Endothelial cell of umbilical vein (primary cell): ENCODE results near the gene IL10. TPM values are rescaled to one million over a fixed set of nuclear protein-coding genes. Genes with fewer than 3 reads are reported as not detected.

Source experiments
- BruUV-seq: library from RNA; stranded (reverse); fragments of 400-500 nt; replicated peaks from 2 replicates; lab custom pipeline; 2021; lab: Mats Ljungman, UMichigan
- CTCF ChIA-PET: fragments of 300-600, 350-600 bp; sonication (Branson Sonifier 250); formaldehyde crosslinking; loops from one replicate; lab custom pipeline; 2021; ENCODE audit warnings: antibody characterized with exemption, inconsistent platforms; lab: Charles Lee
- POLR2A ChIA-PET: fragments of 300-600, 350-600 bp; sonication (Branson Sonifier 250); formaldehyde crosslinking; loops from one replicate; lab custom pipeline; 2021; ENCODE audit warnings: antibody characterized with exemption, inconsistent platforms; lab: Charles Lee
- DNase-seq: peaks from one replicate; pipeline ENCODE4 v3.0.0-alpha.2; 2011; ENCODE audit warnings: low read depth, low spot score
- FAIRE-seq: peaks from 2 replicates; lab custom pipeline; 2011; peaks lifted over from hg19 to GRCh38; lab: Jason Lieb, UNC
- H2AFZ ChIP-seq: 2 replicates; pipeline ENCODE4 v1.6.0; 2012; ENCODE audit warnings: low read depth, low read length, control low read depth, inconsistent platforms
- H3K27ac ChIP-seq: 2 replicates; pipeline ENCODE4 v1.5.1; 2011; ENCODE audit warnings: low read depth, mild to moderate bottlenecking, control low read depth, low read length, moderate library complexity; ENCODE audit not compliant: insufficient read depth
- H3K27me3 ChIP-seq, 2 experiments: 2 replicates each; pipeline versions ENCODE4 v1.6.0 to v1.6.1; 2011; ENCODE audit warnings: low read length in 2 of 2, mixed read lengths in 1 of 2; ENCODE audit not compliant: control insufficient read depth in 2 of 2, insufficient read depth in 2 of 2
- H3K36me3 ChIP-seq, 2 experiments: 2 replicates in 1 of 2; 3 replicates in 1 of 2; pipeline ENCODE4 v1.5.1; 2011; ENCODE audit warnings: low read length in 2 of 2, mild to moderate bottlenecking in 1 of 2, moderate library complexity in 1 of 2; ENCODE audit not compliant: control insufficient read depth in 2 of 2, insufficient read depth in 2 of 2; ENCODE audit errors: extremely low read depth in 1 of 2
- H3K4me1 ChIP-seq: 3 replicates; pipeline ENCODE4 v1.5.1; 2011; ENCODE audit warnings: mild to moderate bottlenecking, low read length; ENCODE audit not compliant: control insufficient read depth, insufficient read depth; ENCODE audit errors: extremely low read depth
- H3K4me2 ChIP-seq: 2 replicates; pipeline ENCODE4 v1.6.1; 2011; ENCODE audit warnings: low read length, control low read depth, mixed read lengths; ENCODE audit not compliant: insufficient read depth
- H3K4me3 ChIP-seq, 3 experiments: fragments of 200-600 bp in 1 of 3; sonication (generic), shearing (Covaris generic) in 1 of 3; replicated peaks in 1 of 3; 2 replicates each; pipeline ENCODE4 v1.5.1; 2011 to 2016; ENCODE audit warnings: control low read depth in 3 of 3, low read length in 3 of 3, mild to moderate bottlenecking in 2 of 3, inconsistent platforms in 1 of 3, low read depth in 1 of 3, moderate library complexity in 1 of 3; ENCODE audit not compliant: insufficient read depth in 1 of 3
- H3K79me2 ChIP-seq: 2 replicates; pipeline ENCODE4 v1.6.0; 2012; ENCODE audit warnings: low read length, inconsistent platforms; ENCODE audit not compliant: control insufficient read depth, insufficient read depth
- H3K9ac ChIP-seq: replicated peaks from 2 replicates; pipeline ENCODE3; 2011; ENCODE audit warnings: low read length, control low read depth; ENCODE audit not compliant: insufficient read depth; ENCODE audit errors: extremely low read depth
- H3K9me1 ChIP-seq: replicated peaks from 3 replicates; pipeline ENCODE4 v1.6.0; 2011; ENCODE audit warnings: mild to moderate bottlenecking, low read length; ENCODE audit not compliant: control insufficient read depth, insufficient read depth; ENCODE audit errors: extremely low read depth
- H3K9me3 ChIP-seq: replicated peaks from 2 replicates; pipeline ENCODE4 v1.5.1; 2012; ENCODE audit warnings: low read length, inconsistent platforms; ENCODE audit not compliant: control insufficient read depth, insufficient read depth
- H4K20me1 ChIP-seq: replicated peaks from 2 replicates; pipeline ENCODE3; 2011; ENCODE audit warnings: mild to moderate bottlenecking, low read length; ENCODE audit not compliant: control insufficient read depth, insufficient read depth; ENCODE audit errors: extremely low read depth
- EZH2 ChIP-seq: IDR thresholded peaks from 2 replicates; pipeline ENCODE4 v1.6.1; 2012; ENCODE audit warnings: borderline replicate concordance, low read depth, mild to moderate bottlenecking, moderate library complexity, low read length, inconsistent platforms; ENCODE audit not compliant: severe bottlenecking
- FOS ChIP-seq: IDR thresholded peaks from 2 replicates; pipeline ENCODE4 v1.6.1; 2011; ENCODE audit warnings: mild to moderate bottlenecking, low read length, moderate library complexity, borderline replicate concordance; ENCODE audit not compliant: insufficient read depth
- GATA2 ChIP-seq: IDR thresholded peaks from 2 replicates; pipeline ENCODE4 v1.7.0; 2011; ENCODE audit warnings: low read depth, mild to moderate bottlenecking, moderate library complexity, mixed read lengths, low read length; ENCODE audit not compliant: insufficient read length, insufficient read depth
- JUN ChIP-seq: IDR thresholded peaks from 2 replicates; pipeline ENCODE4 v1.6.1; 2011; ENCODE audit warnings: borderline replicate concordance, low read depth; ENCODE audit not compliant: insufficient read length, insufficient read depth
- MYC ChIP-seq: IDR thresholded peaks from one replicate; pipeline ENCODE4 v1.6.1; 2011; ENCODE audit warnings: mild to moderate bottlenecking, low read depth, low read length
- POLR2A ChIP-seq: IDR thresholded peaks from 2 replicates; pipeline ENCODE4 v1.6.1; 2012; ENCODE audit warnings: low read depth, mild to moderate bottlenecking, control low read depth, low read length
- POLR2AphosphoS5 ChIP-seq: IDR thresholded peaks from 2 replicates; pipeline ENCODE4 v1.6.1; 2012; ENCODE audit warnings: low read depth, mild to moderate bottlenecking, control low read depth, low read length, moderate library complexity; ENCODE audit not compliant: insufficient read depth
- dilution Hi-C: fragments of 300-500 bp; cut with MboI; formaldehyde crosslinking; loops from one replicate; pipeline ENCODE4 v1.15.0; 2019; ENCODE audit warnings: low sequenced_read_pairs; ENCODE audit not compliant: extremely low pct_ligation_motif_present
- intact Hi-C: fragments of 100-400 bp; cut with micrococcal nuclease; formaldehyde crosslinking; loops from one replicate; pipeline ENCODE4 v1.10.0; 2022
- polyA plus RNA-seq, 4 experiments: library from polyadenylated mRNA; depleted of rRNA in 3 of 4; stranded (reverse) in 3 of 4; unstranded in 1 of 4; fragments of >200 nt; gene quantifications; 2 replicates each; pipeline versions ENCODE4 v1.2.1 to v1.2.3, GENCODE V29; 2011 to 2012; ENCODE audit warnings: missing spikeins in 1 of 4
- total RNA-seq: library from RNA; stranded (reverse); gene quantifications from 2 replicates; pipeline ENCODE4 v1.2.3, GENCODE V29; 2021
- TF ChIP-seq, protein P1 (sequence below): IDR thresholded peaks from 2 replicates; pipeline ENCODE4 v1.6.1; 2011; ENCODE audit not compliant: insufficient read depth, insufficient read length
- TF ChIP-seq, protein P2 (sequence below), 2 donors: IDR thresholded peaks; 1 replicate in 1 of 2; 2 replicates in 1 of 2; pipeline ENCODE4 v1.5.1; 2011; ENCODE audit warnings: low read length in 2 of 2, mild to moderate bottlenecking in 2 of 2, moderate library complexity in 2 of 2, control low read depth in 1 of 2, inconsistent platforms in 1 of 2, low read depth in 1 of 2; ENCODE audit not compliant: insufficient read depth in 1 of 2; ENCODE audit errors: extremely low read depth in 1 of 2

The IL10 gene
- total and polyA plus RNA-seq, 2 donors (not counting 3 experiments of a cell fraction or from before 2014, with no cell fraction given) = not detected

DNA sequence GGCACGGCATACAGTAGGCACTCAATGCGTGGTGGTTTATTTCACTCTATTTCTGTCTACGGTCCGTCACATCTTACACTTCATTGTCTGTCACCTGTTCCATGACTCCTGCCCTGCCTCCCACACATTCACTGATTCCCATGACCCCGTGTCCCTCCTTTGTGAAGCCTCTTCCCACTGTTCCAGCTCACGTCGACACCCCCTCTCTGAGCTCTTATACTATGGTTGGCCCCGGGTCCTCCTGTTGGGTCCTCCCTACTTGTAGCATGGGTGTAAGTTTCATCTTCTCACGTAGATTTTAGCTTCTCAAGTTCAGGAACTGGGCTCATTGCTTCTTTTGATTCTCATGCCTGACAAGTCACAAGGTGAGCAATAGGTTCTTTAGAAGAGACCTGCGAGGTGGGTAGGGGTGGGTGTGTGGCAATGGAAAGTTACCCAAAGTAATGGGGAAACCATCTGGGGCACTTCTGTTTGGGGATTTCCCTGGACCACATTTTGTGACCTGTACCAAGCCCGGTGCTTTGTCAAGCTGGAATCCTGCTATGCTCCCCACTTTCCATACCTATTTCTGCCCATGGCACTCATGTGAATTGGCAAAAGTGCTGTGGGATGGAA is 22.1 kb upstream of the IL10 start:
- no peak overlapping the region for H2AFZ ChIP-seq
- H3K4me3 ChIP-seq = no peak overlapping the region
- no peak for DNase-seq
- H3K36me3 ChIP-seq = no peaks in the 10 kb centered on the region
- ChIA-PET CTCF (interaction anchor here (2.2 kb wide), 1 partner anchor 15 kb away, joined by 6 read pairs; no protein-coding TSS in a partner anchor), POLR2A (no interaction called here)
- H3K4me2 ChIP-seq = no peak overlapping the region
- no peaks in the 10 kb centered on the region for H3K9me3 ChIP-seq
- no peak overlapping the region for H3K27ac ChIP-seq
- dilution Hi-C loops (no loop called here), intact Hi-C loops (no loop called here)
- no peak overlapping the region for H3K9ac ChIP-seq
- no TSS peak for BruUV-seq
- no peaks in the 10 kb centered on the region for H4K20me1 ChIP-seq
- H3K27me3 ChIP-seq = no peaks in the 10 kb centered on the region
- no peaks in the 10 kb centered on the region for H3K79me2 ChIP-seq
- no peaks in the 10 kb centered on the region for H3K9me1 ChIP-seq
- no peak for TF ChIP-seq JUN
- no peak for TF ChIP-seq POLR2A
- TF ChIP-seq, protein P1, sequence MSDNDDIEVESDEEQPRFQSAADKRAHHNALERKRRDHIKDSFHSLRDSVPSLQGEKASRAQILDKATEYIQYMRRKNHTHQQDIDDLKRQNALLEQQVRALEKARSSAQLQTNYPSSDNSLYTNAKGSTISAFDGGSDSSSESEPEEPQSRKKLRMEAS = no peak
- no peak for TF ChIP-seq EZH2
- TF ChIP-seq FOS = no peak
- TF ChIP-seq, protein P2, sequence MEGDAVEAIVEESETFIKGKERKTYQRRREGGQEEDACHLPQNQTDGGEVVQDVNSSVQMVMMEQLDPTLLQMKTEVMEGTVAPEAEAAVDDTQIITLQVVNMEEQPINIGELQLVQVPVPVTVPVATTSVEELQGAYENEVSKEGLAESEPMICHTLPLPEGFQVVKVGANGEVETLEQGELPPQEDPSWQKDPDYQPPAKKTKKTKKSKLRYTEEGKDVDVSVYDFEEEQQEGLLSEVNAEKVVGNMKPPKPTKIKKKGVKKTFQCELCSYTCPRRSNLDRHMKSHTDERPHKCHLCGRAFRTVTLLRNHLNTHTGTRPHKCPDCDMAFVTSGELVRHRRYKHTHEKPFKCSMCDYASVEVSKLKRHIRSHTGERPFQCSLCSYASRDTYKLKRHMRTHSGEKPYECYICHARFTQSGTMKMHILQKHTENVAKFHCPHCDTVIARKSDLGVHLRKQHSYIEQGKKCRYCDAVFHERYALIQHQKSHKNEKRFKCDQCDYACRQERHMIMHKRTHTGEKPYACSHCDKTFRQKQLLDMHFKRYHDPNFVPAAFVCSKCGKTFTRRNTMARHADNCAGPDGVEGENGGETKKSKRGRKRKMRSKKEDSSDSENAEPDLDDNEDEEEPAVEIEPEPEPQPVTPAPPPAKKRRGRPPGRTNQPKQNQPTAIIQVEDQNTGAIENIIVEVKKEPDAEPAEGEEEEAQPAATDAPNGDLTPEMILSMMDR (IDR thresholded peaks at IDR 0.05; ENCODE audit: extremely low read depth in 1 of 2, insufficient read depth in 1 of 2, low read depth in 1 of 2, low read length in 2 of 2) = no peak
- TF ChIP-seq GATA2 = no peak
- TF ChIP-seq POLR2AphosphoS5 = no peak
- TF ChIP-seq MYC = no peak
- H3K4me1 ChIP-seq = no peaks in the 10 kb centered on the region
- no peak for FAIRE-seq
